WTC11 (cell line): ENCODE data around the gene CIRBP. TPM values are rescaled to one million over a fixed set of nuclear protein-coding genes. Genes with fewer than 3 reads are reported as not detected.
A peak's percentile ranks its signal among the peaks of the same experiment; 100 is the strongest.

ENCODE experiments used
- ATAC-seq: fragments of 200-7000 bp; cut with Tn5 transposase; 2 replicates; pipeline ENCODE4 v1.10.0; 2021; ENCODE audit warnings: mild to moderate bottlenecking, moderate library complexity
- CTCF ChIA-PET: fragments of 300-600 bp; sonication (Branson Sonifier 250); formaldehyde crosslinking; loops from one replicate; lab custom pipeline; 2021; ENCODE audit warnings: antibody characterized with exemption; lab: Charles Lee
- POLR2A ChIA-PET: fragments of 350-600 bp; sonication (Branson Sonifier 250); formaldehyde crosslinking; loops from one replicate; lab custom pipeline; 2021; ENCODE audit warnings: antibody characterized with exemption; lab: Charles Lee
- DNase-seq: peaks from one replicate; pipeline ENCODE4 v3.0.0; 2021; ENCODE audit warnings: low spot score
- H3K27ac Mint-ChIP-seq: 2 replicates; pipeline ENCODE4 v1.8.0; 2021; ENCODE audit warnings: mixed read lengths
- H3K27me3 Mint-ChIP-seq: 2 replicates; pipeline ENCODE4 v1.8.0; 2021; ENCODE audit warnings: low read depth, mild to moderate bottlenecking, moderate library complexity, mixed read lengths
- H3K36me3 Mint-ChIP-seq: 2 replicates; pipeline ENCODE4 v1.8.0; 2021; ENCODE audit warnings: mixed read lengths
- H3K4me1 Mint-ChIP-seq: 2 replicates; pipeline ENCODE4 v1.8.0; 2022; ENCODE audit warnings: mixed read lengths
- H3K4me3 Mint-ChIP-seq: 2 replicates; pipeline ENCODE4 v1.8.0; 2021; ENCODE audit warnings: mild to moderate bottlenecking, moderate library complexity, mixed read lengths
- H3K9me3 Mint-ChIP-seq: 2 replicates; pipeline ENCODE4 v1.8.0; 2021; ENCODE audit warnings: mixed read lengths
- CREM ChIP-seq: sonication (generic); formaldehyde crosslinking; IDR thresholded peaks from 2 replicates; pipeline ENCODE4 v1.8.1; 2022; ENCODE audit warnings: mild to moderate bottlenecking, missing genetic modification reagents, moderate library complexity
- FOXJ3 ChIP-seq: sonication (generic); formaldehyde crosslinking; IDR thresholded peaks from 2 replicates; pipeline ENCODE4 v1.9.0; 2021; ENCODE audit warnings: missing genetic modification reagents, mild to moderate bottlenecking, borderline replicate concordance
- HMGA2 ChIP-seq: fragments of 250-450 bp; sonication (Bioruptor Pico); IDR thresholded peaks from 2 replicates; pipeline ENCODE4 v1.4.0; 2021; ENCODE audit warnings: mild to moderate bottlenecking, moderate library complexity
- IRF2 ChIP-seq: sonication (generic); formaldehyde crosslinking; IDR thresholded peaks from 2 replicates; pipeline ENCODE4 v1.8.0; 2022; ENCODE audit warnings: low read depth, missing genetic modification reagents, borderline replicate concordance
- RELA ChIP-seq: sonication (generic); formaldehyde crosslinking; IDR thresholded peaks from 2 replicates; pipeline ENCODE4 v1.8.1; 2022; ENCODE audit warnings: missing genetic modification reagents, mild to moderate bottlenecking, borderline replicate concordance
- SMAD3 ChIP-seq: sonication (generic); formaldehyde crosslinking; IDR thresholded peaks from 2 replicates; pipeline ENCODE4 v1.8.0; 2022; ENCODE audit warnings: missing genetic modification reagents, mild to moderate bottlenecking, borderline replicate concordance
- SOX15 ChIP-seq: fragments of 250-450 bp; sonication (Bioruptor Pico); IDR thresholded peaks from 2 replicates; pipeline ENCODE4 v1.9.0; 2021; ENCODE audit warnings: mild to moderate bottlenecking
- TEAD1 ChIP-seq: sonication (generic); formaldehyde crosslinking; IDR thresholded peaks from 2 replicates; pipeline ENCODE4 v1.8.0; 2022; ENCODE audit warnings: mild to moderate bottlenecking, missing genetic modification reagents
- TEAD4 ChIP-seq: sonication (generic); formaldehyde crosslinking; IDR thresholded peaks from 2 replicates; pipeline ENCODE4 v1.8.0; 2022; ENCODE audit warnings: mild to moderate bottlenecking, missing genetic modification reagents
- ZNF232 ChIP-seq: sonication (generic); formaldehyde crosslinking; IDR thresholded peaks from 2 replicates; pipeline ENCODE4 v1.8.0; 2022; ENCODE audit warnings: mild to moderate bottlenecking, missing genetic modification reagents
- total RNA-seq: library from RNA; stranded (reverse); gene quantifications from 3 replicates; pipeline ENCODE4 v1.2.3, GENCODE V29; 2021
- TF ChIP-seq, protein P1 (sequence below): sonication (generic); formaldehyde crosslinking; IDR thresholded peaks from 2 replicates; pipeline ENCODE4 v1.8.1; 2023; ENCODE audit warnings: mild to moderate bottlenecking, missing genetic modification reagents
- TF ChIP-seq, protein P2 (sequence below): fragments of 250-450 bp; sonication (Bioruptor Pico); IDR thresholded peaks from 2 replicates; pipeline ENCODE4 v2.1.2; 2022; ENCODE audit warnings: mild to moderate bottlenecking, moderate library complexity
- TF ChIP-seq, protein P3 (sequence below): sonication (generic); formaldehyde crosslinking; IDR thresholded peaks from 2 replicates; pipeline ENCODE4 v1.8.0; 2023; ENCODE audit warnings: mild to moderate bottlenecking, missing genetic modification reagents

CIRBP gene
- total RNA-seq, 1 experiment from 2014 or later = 298 TPM

DNA sequence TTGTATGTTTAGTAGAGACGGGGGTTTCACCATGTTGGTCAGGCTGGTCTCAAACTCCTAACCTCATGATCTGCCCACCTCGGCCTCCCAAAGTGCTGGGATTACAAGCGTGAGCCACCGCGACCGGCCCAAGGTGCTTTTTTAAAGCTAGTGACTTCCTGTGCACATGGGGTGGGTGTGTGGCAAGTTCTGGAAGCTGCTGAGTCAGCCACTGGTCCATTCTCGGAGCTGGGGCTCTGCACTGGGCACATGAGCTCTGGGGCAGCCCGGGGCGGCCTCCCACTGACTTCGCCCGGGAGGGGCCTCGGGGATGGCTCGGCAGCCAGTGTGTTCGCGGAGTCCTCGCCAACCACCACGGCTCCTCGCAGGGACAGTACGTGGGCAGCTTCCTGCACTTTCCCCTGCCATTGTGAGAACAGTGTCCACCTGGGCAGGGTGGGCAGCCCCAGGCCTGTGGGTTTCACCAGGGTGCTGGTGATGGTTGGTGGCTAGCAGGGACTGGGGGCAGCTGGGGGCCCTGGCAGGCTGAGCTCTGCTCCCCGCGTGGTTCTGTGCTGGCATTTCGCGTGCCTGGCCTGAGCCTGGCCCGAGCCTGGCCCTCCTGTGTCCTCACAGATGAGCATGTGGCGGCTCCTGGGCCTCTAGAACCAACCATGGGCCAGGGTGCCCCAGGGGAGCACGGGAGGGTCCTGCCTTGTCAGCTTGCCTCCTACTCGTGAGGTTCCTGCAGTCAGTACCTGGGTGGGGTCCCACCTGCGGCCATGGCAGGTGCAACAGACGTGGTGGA lies 43.5 kb upstream of the CIRBP start:
- Mint-ChIP-seq H3K27me3 (no peaks in the 10 kb centered on the region), H3K9me3 (no peaks in the 10 kb centered on the region), H3K4me1 (no peaks in the 10 kb centered on the region)
- CTCF ChIA-PET = interaction anchor here (1.0 to 2.1 kb wide), 7 partner anchors 9 to 221 kb away, joined by 3 to 8 read pairs (median 4); no protein-coding TSS in a partner anchor
- DNase-seq = no peak
- POLR2A ChIA-PET = no interaction called here
- TF ChIP-seq, protein P1, sequence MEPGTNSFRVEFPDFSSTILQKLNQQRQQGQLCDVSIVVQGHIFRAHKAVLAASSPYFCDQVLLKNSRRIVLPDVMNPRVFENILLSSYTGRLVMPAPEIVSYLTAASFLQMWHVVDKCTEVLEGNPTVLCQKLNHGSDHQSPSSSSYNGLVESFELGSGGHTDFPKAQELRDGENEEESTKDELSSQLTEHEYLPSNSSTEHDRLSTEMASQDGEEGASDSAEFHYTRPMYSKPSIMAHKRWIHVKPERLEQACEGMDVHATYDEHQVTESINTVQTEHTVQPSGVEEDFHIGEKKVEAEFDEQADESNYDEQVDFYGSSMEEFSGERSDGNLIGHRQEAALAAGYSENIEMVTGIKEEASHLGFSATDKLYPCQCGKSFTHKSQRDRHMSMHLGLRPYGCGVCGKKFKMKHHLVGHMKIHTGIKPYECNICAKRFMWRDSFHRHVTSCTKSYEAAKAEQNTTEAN (CRISPR knock-in tag) = no peak
- TF ChIP-seq SOX15 (CRISPR knock-in tag) = no peak
- TF ChIP-seq SMAD3 (CRISPR knock-in tag) = no peak
- no peak for TF ChIP-seq IRF2 (CRISPR knock-in tag)
- TF ChIP-seq HMGA2 = no peak
- TF ChIP-seq, protein P2, sequence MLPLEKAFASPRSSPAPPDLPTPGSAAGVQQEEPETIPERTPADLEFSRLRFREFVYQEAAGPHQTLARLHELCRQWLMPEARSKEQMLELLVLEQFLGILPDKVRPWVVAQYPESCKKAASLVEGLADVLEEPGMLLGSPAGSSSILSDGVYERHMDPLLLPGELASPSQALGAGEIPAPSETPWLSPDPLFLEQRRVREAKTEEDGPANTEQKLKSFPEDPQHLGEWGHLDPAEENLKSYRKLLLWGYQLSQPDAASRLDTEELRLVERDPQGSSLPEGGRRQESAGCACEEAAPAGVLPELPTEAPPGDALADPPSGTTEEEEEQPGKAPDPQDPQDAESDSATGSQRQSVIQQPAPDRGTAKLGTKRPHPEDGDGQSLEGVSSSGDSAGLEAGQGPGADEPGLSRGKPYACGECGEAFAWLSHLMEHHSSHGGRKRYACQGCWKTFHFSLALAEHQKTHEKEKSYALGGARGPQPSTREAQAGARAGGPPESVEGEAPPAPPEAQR (CRISPR knock-in tag) = no peak
- no peak for TF ChIP-seq CREM (CRISPR knock-in tag)
- TF ChIP-seq FOXJ3 (CRISPR knock-in tag) = no peak
- no peak for TF ChIP-seq TEAD1
- TF ChIP-seq, all 79 proteins: peak for 0
- Mint-ChIP-seq H3K27ac (no peak overlapping the region), H3K4me3 (no peak overlapping the region), H3K36me3 (no peaks in the 10 kb centered on the region; the same call in 1 of the 2 replicates)
- no peak for ATAC-seq

DNA sequence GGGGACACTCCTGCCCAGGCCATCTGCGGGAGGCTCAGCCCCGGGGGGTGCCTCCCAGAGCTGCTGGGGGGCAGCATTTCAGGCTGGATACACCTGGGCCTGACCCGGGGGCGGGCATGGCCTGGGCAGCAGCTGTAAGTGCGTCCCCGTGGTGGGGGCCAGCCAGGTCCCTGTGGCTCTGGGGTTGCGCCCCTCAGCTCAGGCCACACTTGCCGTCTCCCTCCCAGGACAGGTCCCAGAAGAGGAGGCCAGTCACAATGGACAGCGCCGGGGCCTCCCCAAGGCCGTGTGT lies 43.0 kb upstream of the CIRBP start:
- CTCF ChIA-PET = interaction anchor here (1.1 to 2.1 kb wide), 5 partner anchors 9 to 222 kb away, joined by 3 to 8 read pairs (median 5); no protein-coding TSS in a partner anchor
- TF ChIP-seq TEAD4 (CRISPR knock-in tag) = no peak
- 0 out of 2 replicates have a peak, but pooled peaks have one; percentile 44 for TF ChIP-seq RELA
- TF ChIP-seq, all 79 proteins: peak for 1
- Mint-ChIP-seq H3K4me1 (no peaks in the 10 kb centered on the region), H3K9me3 (no peaks in the 10 kb centered on the region), H3K36me3 (no peaks in the 10 kb centered on the region), H3K27me3 (no peaks in the 10 kb centered on the region), H3K27ac (no peak overlapping the region), H3K4me3 (no peak overlapping the region)
- ATAC-seq (no peak), DNase-seq (no peak)
- POLR2A ChIA-PET = no interaction called here

DNA sequence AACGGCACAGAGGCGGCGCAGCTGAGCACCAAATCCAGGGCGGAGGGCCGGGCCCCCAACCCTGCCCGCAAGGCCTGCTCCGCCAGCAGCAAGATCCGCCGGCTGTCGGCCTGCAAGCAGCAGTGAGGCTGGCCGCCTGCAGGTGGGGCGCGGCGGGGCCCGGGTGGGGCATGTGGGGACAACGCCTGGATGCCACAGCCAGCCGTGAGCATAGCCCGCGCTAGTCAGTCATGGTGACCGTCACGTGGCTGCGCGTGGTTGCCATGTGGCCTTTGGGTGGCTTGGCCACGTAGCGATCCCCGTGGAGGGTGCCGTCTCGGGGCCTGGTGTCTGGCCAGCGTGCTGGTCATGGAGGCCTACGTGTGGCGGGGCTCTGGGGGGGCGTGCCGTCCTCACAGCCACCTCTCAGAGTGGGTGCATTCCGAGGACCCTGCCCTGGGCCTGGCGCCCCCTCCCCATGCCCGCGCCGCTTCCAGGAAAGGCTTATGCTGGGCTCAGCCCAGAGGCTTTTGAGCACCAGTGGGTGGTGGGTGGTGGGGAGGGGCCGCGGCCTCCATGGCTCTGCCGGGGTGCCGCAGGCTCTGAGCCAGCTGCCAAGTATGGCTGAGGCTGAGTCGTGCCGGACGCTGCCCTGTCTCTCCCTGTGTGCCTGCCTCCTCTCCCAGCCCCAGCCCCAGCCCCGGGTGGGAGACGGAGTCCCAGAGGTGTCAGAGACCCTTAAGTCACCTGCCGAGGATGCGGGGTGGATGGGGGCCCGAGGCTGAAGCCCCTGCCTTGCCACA lies 42.4 kb upstream of the CIRBP start:
- ATAC-seq (no peak), DNase-seq (no peak)
- Mint-ChIP-seq H3K4me1 (no peaks in the 10 kb centered on the region), H3K9me3 (no peaks in the 10 kb centered on the region), H3K27ac (no peak overlapping the region), H3K36me3 (no peaks in the 10 kb centered on the region), H3K4me3 (no peak overlapping the region), H3K27me3 (no peaks in the 10 kb centered on the region)
- ChIA-PET POLR2A (no interaction called here), CTCF (interaction anchor here (1.3 to 2.1 kb wide), 3 partner anchors 10 to 223 kb away, joined by 3 to 8 read pairs (median 5); no protein-coding TSS in a partner anchor)
- no peak for TF ChIP-seq ZNF232 (CRISPR knock-in tag)
- TF ChIP-seq, protein P3, sequence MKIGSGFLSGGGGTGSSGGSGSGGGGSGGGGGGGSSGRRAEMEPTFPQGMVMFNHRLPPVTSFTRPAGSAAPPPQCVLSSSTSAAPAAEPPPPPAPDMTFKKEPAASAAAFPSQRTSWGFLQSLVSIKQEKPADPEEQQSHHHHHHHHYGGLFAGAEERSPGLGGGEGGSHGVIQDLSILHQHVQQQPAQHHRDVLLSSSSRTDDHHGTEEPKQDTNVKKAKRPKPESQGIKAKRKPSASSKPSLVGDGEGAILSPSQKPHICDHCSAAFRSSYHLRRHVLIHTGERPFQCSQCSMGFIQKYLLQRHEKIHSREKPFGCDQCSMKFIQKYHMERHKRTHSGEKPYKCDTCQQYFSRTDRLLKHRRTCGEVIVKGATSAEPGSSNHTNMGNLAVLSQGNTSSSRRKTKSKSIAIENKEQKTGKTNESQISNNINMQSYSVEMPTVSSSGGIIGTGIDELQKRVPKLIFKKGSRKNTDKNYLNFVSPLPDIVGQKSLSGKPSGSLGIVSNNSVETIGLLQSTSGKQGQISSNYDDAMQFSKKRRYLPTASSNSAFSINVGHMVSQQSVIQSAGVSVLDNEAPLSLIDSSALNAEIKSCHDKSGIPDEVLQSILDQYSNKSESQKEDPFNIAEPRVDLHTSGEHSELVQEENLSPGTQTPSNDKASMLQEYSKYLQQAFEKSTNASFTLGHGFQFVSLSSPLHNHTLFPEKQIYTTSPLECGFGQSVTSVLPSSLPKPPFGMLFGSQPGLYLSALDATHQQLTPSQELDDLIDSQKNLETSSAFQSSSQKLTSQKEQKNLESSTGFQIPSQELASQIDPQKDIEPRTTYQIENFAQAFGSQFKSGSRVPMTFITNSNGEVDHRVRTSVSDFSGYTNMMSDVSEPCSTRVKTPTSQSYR (CRISPR knock-in tag) = 0 out of 2 replicates have a peak, but pooled peaks have one; percentile 19
